ENCODE measurements around the gene EIF4H.
"Not testable (repeated sequence)": the region's sequence is repeated elsewhere in the genome, so short reads cannot be mapped to it uniquely, and the experiment has no call there.

Gene EIF4H

DNA sequence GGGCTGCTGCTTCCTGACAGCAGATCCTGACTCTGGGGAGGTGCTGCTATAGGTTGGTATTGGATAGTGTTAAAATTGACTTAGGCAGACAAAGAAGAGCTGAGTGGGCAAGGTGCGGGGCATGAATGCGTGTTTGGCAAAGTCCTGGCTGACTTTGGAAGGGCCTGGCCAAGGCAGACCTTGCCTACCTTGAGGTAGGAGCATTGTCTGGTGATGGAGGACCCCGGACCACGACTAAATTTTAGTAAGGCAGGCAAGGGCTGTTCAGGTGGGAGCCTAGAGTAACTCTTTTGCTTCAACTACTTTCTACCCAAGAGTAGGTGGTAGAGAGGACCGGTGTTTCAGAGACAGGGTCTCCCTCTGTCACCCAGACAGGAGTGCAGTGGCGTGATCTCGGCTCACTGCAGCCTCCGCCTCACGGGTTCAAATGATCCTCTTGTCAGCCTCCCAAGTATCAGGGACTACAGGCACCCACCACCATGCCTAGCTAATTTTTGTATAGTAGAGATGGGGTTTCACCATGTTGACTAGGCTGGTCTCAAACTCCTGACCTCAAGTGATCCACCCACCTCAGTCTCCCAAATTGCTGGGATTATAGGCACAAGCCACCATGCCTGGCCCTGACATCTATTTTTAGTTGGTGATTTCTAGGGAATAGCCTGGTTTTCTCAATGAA lies 23.4 kb downstream of the EIF4H start:
- no peak for DNase-seq

DNA sequence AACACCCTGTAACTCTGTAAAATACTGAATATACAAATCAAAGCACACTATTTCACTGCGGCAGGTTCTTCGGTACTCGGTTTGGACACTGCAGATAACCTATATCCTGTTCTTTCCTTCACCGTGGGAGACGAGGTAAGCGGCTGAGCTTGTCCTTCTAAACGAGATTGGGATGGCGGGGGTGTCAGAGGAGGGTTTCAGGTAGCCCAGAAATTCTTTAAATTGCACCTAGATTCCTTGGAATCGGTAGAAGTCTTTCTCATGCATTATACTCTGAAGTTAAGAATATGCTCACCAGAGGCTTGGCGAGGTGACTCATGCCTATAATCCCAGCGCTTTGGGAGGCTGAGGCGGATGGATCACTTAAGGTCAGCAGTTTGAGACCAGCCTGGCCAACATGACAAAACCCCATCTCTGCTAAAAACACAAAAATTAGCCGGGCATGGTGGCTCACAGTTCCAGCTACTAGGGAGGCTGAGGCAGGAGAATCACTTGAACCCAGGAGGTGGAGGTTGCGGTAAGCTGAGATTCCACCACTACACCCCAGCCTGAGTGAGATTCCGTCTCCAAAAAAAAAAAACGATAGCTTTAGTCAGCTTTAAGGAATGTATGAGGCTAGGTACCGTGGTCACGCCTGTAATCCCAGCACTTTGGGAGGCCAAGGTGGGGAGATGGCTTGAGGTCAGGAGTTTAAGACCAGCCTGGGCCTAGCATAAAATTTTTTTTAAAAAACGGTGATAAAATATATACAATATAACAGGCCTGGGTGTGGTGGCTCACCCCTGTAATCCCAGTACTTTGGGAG lies 25.6 kb downstream of the EIF4H start:
- no peak for DNase-seq

DNA sequence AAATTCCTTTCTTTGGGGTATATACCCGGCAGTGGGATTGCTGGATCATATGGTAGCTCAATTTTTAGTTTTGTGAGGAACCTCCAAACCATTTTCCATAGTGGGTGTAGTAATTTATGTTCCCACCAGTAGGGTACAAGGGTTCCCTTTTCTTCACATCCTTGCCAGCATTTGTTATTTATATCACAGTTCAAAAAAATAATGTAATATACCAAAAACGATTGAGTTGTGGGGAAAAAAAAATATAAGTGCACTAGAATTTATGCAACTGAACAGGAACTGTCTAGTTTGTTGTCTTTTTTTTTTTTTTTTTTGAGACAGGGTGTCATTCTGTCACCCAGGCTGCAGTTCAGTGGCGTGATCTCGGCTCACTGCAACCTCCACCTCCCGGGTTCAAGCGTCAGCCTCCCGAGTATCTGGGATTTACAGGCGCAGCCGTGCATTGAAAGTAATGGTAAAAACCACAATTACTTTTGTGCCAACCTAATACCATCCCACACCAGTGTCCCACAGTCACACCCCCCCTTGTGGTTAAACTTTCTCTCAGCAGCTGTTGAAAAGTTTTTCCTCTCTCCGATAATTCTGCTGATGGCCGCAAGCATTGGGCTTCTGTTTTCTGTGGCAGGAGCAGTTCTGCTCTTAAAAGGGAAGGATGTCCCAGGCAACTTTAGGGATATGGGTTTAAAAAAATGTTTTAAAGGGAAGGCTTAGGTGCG lies 28.8 kb downstream of the EIF4H start:
- DNase-seq: no peak

DNA sequence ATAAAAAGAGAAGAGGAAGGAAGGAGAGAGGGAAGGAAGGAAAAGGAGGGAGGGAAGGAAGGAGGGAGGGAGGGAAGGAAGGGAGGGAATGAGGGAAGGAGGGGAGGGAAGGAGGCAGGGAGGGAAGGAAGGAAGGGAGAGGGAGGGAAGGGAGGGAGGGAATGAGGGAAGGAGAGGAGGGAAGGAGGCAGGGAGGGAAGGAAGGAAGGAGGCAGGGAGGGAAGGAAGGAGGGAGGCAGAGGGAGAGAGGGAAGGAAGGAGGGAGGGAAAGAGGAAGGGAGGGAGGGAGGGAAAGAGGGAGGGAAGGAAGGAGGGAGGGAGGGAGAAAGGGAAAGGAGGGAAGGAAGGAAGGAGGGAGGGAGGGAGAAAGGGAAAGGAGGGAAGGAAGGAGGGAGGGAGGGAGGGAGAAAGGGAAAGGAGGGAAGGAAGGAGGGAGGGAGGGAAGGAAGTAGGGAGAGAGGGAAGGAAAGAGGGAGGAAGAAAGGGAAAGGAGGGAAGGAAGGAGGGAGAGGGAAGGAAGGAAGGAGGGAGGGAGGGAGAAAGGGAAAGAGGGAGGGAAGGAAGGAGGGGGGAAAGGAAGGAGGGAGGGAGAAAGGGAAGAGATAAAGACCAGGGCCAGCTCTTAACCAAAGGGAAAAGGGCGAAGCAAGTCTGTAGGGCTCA lies 29.9 kb downstream of the EIF4H start:
- DNase-seq: no peak

DNA sequence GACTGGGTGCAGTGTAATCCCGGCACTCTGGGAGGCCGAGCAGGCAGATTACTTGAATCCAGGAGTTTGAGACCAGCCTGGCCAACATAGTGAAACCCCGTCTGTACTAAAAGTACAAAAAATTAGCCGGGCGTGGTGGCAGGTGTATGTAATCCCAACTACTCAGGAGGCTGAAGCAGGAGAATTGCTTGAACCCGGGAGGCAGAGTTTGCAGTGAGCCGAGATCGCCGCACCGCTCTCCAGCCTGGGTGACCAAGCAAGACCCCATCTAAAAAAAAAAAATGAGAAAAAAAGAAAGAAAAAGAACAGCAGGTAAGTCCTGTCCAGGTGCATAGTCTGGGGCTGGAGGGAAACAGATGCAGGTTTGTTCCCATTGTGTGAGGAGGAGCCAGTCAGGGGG lies 31.9 kb downstream of the EIF4H start:
- not testable (repeated sequence) for DNase-seq

DNA sequence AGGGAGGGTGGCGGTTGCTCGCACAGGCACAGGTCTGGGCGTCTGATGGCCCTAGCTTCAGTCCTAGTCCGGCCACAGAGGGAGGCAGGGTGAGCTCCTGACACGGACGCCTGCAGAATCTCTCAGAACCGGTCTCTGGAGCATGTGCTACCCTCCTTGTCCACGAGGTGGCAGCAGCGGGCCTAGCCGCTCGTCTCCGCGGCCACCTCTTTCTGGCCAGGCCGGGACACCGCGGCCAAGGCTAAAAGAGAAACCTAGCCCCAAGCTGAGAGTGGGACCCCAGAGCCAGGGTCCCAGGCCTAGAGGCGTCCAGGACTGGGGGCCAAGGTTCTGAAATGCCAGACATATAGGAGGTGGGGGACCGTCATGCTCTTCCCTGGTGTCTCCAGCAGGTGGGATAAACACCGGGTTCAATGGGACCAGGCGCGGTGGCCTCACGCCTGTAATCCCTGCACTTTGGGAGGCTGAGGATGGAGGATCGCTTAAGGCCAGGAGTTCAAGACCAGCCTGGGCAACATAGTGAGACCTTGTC lies 32.5 kb downstream of the EIF4H start:
- DNase-seq: peak; percentile 79

DNA sequence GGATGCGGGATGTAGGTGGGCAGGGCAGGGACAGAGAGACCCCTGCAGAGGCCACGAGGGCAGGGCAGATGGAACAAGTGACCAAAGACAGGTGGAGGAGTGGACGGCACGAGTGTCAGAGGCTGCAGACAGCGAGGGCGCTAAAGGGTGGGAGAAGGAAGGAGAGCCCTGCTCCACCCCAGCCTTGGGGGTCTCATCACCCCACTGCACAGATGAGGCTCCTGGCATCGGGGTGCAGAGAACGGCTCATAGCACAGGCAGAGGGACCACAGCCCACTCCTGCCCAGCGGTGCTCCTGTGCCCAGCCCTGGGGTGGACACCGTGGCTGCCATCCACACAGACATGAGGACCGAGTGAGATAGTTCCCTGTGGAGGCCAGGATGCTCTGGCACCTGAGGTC lies 33.4 kb downstream of the EIF4H start:
- no peak for DNase-seq

DNA sequence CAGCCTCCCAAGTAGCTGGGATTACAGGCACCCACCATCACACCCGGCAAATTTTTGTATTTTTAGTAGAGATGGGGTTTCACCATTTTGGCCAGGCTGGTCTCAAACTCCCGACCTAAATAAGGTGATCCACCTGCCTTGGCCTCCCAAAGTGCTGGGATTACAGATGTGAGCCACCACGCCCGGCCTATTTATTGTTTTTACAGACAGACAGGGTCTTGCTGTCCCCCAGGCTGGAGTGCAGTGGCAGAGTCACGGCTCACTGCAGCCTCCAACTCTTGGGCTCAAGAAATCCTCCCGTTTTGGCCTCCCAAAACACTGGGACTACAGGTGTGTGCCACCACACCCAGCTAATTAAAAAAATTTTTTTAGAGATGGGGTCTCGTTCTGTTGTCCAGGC lies 34.1 kb downstream of the EIF4H start:
- not testable (repeated sequence) for DNase-seq

DNA sequence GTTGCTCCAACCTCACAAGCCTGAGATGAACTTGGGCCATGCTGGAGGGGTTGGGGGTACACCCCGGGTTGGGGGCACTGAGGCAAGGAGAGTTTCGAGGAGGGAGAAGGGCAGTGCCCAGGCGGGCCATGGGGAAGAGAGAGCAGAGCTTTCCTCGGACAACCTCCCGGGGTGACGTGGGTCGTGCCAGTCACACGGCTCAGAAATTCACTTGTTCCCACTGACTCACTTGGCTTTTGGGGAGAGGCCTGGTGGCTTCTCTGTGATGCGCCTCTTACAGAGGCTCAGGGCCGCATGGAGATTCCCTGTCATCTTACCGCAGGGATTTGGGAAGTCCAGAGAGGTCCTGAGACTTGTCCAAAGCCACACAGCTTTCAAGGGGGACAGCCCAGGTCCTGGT lies 38.5 kb downstream of the EIF4H start:
- DNase-seq: no peak

DNA sequence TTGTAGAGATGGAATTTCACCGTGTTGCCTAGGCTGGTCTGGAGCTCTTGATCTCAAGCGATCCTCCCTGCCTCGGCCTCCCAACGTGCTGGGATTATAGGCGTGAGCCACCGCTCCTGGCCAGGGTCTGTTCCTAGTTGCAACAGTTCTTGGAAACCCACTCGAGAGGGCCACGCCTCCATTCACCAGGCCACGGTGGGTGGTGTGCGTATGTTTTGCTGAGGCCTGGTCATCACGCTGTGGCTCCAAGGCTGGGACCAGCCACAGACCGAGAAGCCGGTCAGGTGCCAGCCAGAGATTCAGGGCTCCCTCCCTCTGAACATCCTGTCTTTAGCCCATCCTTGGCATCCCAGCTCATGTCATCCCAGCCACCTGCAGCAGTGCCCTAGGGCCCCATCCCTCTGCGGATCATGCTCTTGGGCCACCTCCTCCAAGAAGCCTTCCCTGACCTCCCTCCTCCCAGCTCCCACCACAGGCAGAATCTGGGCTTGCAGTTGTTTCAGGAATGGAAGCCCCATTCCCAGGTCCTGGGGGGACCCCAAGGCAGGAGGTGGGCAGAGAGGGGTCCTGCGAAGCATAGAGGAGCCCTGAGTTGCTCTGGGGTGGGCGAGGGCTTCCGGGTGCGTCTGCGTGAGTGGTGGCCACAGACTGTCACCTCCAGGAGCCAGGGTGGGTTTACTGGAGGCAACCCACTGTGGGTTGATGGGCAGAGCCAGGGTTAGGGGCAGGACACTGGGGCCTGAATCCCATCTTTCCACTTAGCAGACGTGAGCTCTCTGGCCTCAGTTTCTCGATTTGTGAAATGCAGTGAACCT lies 40.9 kb downstream of the EIF4H start:
- no peak for DNase-seq

DNA sequence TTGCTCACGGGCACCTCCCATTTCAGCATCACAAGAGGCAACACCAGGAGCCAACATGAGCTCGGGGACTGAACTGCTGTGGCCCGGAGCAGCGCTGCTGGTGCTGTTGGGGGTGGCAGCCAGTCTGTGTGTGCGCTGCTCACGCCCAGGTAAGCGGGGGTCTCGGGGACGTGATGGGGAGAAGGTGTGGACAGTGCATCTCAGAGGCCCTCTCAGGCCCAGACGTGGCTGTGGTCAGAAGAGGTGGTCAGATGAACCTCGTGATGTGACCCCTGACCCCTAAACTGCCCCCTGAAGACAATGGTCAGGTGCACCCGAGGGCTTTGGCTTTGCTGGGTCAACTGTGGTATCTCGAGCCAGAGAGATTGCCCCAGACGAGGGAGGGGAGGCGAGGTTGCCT lies 41.8 kb downstream of the EIF4H start:
- DNase-seq: no peak

DNA sequence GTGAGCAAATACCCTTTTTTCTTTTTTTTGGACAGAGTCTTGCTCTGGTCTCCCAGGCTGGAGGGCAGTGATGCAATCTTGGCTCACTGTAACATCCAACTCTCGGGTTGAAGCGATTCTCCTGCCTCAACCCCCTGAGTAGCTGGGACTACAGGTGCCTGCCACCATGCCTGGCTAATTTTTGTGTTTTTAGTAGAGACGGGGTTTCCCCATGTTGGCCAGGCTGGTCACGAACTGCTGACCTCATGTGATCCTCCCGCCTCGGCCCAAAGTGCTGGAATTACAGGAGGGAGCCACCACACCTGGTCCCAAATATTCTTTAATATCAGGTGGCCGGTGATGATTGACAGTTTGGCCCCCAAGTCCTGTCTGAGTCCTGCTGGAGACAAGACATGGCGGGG lies 42.2 kb downstream of the EIF4H start:
- DNase-seq: no peak

DNA sequence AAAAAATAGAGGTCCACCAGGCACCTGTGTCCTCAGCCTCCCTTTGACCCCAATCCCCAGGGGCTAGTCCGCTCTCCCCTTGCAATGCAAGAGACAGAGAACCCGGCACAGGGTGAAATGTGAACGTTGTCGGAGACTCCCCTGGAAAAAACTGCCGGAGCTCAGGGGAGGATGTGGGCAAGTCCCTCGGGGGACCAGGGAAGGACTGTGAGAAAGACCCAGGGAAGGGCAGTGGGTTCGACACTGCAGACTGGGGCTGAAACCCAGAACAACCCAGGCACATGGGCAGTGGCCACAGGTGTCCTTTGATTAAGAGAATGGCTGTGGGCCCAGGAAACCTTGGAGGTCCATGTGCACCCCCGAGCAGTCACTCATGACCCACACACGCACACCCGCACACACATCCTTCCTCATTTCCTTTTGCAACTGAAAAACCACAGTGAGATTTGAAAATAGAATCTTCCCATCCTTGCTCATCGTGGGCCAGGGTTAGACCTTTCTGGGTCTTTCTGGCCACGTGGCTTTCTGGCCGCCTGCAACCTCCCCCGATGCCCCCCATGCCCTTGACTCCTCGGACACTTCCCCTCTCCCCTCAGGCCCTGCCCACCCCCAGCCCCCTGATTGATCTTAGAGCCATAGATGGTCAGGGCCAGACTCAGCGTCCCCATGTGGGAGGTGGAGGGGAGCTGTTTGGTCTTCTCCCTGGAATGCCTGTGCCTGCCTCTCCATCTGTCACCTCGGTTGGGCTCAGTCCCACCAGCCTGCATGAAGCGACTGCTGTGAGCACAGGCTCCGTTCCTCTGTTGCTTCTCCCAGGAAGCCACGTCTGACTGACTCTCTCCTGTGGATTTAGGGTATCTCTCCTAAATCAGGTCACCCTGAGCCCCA lies 43.5 kb downstream of the EIF4H start:
- DNase-seq: no peak

DNA sequence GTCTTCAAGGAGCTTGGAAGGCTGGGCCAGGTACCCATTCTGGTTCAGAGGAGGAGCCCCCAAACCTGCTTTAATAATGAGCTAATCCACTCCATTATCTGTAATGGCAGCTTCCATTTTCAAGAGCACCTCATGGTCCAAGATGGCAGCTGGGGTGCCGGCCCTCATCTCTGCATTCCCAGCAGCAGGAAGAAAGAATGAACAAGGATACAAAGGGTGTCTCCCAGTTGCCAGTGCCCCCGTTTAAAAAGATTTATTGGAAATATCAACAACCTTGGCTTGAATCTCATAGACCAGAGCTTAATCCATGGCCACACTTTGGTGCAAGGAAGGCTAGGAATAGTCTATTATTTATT lies 44.2 kb downstream of the EIF4H start:
- DNase-seq: no peak

DNA sequence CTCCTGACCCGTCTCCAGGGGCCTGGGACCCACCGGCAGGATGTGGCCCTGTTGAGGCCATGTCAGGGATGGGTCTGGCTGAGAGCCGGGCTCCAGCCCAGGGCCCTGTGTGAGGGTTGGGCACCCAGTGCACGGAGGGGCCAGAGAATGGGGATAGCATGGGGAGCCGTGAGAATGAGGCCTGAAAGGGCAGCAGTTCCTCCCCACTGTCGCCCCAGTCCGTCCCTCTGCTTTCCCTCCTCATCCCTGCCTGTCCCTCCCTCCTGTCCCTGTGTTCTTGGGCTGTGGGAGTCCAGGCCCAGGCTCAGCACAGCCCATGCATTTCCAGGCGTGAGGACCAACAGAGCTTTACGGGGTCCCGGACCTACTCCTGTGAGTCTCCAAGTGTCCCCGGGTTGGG lies 45.3 kb downstream of the EIF4H start:
- DNase-seq: no peak

DNA sequence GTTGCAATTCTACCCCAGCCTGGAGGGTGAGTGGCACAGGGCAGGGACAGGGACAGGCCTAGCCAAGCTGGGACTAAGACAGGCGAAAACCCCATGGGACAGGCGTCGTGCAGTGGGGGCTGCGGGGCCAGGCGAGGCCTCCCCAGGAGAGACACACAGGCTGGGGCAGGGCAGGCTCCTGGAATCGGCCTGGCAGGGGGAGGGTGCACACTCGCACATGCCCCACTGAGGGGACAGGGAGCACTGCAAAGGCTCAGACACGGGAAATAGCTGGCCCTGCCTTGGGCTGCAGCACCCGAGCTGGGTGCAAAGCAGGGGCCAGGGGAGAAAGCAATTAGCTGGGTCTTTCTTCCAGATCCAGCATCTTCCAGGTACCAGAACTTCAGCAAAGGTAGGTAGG lies 46.1 kb downstream of the EIF4H start:
- DNase-seq: no peak

DNA sequence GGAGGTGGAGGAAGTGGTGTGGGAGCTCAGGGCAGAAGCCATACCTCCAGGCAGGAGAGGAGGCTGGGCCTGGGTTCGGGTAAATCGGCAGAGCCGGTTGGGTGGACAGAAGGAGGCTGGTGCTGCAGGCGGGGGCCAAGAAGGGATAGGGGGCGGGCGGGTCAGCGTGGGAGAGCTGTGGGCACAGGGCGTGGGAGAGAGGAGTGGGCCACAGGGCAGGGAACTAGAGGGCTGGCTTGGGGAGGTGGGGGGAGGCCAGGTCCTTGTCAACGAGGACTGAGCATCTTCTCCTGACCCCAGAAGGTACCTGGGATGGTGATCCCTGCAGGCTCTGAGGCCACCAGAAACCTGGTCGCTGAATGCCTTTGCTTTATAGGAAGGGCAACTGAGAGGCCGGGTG lies 47.6 kb downstream of the EIF4H start:
- DNase-seq: no peak

DNA sequence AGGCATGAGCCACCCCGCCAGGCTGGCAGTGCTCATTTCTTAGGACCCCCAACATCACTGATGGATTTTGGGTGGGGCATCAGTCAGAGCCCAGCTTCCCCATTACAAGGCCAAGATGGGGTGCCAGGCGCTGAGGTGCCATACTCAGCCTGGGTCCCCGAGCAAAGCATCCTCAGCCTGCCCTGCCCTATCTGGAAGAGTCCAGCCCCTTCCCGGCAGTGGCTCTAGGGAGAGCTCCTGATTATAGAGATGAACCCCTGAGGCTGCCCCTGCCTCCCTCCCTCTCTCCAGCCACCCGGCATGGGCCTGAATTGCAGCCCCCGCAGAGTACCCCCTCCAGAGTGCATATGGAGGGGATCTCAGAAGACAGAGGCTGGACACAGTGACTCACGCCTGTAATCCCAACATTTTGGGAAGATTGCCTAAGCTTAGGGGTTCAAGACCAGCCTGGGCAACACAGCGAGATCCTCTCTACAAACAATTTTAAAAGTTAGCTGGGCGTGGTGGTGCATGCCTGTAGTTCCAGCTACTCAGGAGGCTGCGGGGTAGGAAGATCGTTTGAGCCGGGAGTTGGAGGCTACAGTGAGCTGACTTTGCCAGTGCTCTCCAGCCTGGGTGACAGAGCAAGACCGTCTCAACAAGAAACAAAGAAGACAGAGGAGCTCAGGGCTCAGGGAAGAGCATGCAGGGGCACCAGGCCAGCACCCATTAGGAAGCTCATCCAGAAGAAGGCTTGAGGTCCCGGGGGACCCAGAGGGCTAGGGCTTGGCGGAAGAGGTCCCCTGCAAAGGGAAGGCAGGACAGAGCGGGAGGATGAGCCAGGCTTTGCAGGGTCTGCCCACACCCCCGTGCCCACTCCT lies 48.9 kb downstream of the EIF4H start:
- DNase-seq: no peak

DNA sequence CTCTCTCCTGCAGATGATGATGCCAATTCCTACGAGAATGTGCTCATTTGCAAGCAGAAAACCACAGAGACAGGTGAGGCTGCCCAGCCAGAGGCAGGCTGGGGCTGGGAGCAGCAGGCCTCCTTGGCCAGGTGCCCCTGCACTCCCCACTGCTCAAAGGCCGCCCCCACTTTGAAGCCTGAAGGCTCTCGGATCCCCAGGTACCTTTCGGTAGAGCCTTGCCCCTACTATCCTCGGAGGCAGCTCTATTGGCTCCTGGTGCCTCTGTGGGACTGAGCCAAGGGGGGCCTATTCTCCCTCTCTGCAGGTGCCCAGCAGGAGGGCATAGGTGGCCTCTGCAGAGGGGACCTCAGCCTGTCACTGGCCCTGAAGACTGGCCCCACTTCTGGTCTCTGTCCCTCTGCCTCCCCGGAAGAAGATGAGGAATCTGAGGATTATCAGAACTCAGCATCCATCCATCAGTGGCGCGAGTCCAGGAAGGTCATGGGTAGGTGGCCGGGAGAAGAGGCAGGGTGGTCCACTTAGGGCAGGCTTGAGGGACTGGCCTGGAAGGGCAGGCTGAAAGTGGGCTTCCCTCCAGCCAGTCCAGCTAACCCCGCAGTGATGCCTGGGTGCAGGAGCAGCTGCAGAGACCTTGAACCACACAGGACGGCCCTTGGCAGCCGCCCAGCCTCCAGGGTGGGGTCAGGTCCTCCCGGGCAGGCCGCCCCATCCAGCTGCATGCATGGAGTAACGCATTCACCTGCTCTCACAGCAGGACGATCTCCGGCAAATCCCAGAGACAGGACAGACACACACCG lies 49.8 kb downstream of the EIF4H start:
- no peak for DNase-seq
